NCI-H1048 (cell line): Measurements from ENCODE around the gene LCP2.
"Not testable (repeated sequence)": the region's sequence is repeated elsewhere in the genome, so short reads cannot be mapped to it uniquely, and the experiment has no call there.

Experiments used
- DNase-seq: peaks from one replicate; lab custom pipeline; 2025; lab: John Stamatoyannopoulos, UW

LCP2 gene

GRCh38 chr5:170248172-170248930 lies 49.2 kb downstream of the LCP2 start:
- DNase-seq: no peak

GRCh38 chr5:170247363-170247762 lies 50.2 kb downstream of the LCP2 start:
- no peak for DNase-seq

- no peak for DNase-seq
These were observed 51.3 kb downstream of the LCP2 start for GRCh38 chr5:170246126-170246870.

- DNase-seq: not testable (repeated sequence)
These were observed 52.1 kb downstream of the LCP2 start for GRCh38 chr5:170245436-170245835.

- no peak for DNase-seq
These were observed 59.0 kb downstream of the LCP2 start for GRCh38 chr5:170238456-170239196.

- no peak for DNase-seq
These were observed 61.4 kb downstream of the LCP2 start for GRCh38 chr5:170235876-170236864.

- no peak for DNase-seq
These were observed 64.2 kb downstream of the LCP2 start for GRCh38 chr5:170233358-170233892.

- DNase-seq: no peak
These were observed 64.8 kb downstream of the LCP2 start, which contains the start of gene C5orf58 for GRCh38 chr5:170232786-170233185. C5orf58 (plus strand) TSS chr5:170232985; CDS start chr5:170234977, 1,992 bp downstream.

GRCh38 chr5:170228762-170229435 lies 68.7 kb downstream of the LCP2 start:
- DNase-seq: no peak

GRCh38 chr5:170226661-170227060 lies 70.9 kb downstream of the LCP2 start:
- no peak for DNase-seq

GRCh38 chr5:170226129-170226615 lies 71.4 kb downstream of the LCP2 start:
- DNase-seq: peak; percentile 38

- peak; percentile 60 for DNase-seq
These were observed 72.0 kb downstream of the LCP2 start for GRCh38 chr5:170225326-170226128.

GRCh38 chr5:170223906-170224305 lies 73.7 kb downstream of the LCP2 start:
- no peak for DNase-seq

- DNase-seq: no peak
These were observed 74.2 kb downstream of the LCP2 start for GRCh38 chr5:170223360-170223759.

GRCh38 chr5:170221327-170221741 lies 76.2 kb downstream of the LCP2 start:
- peak; percentile 78 for DNase-seq

GRCh38 chr5:170220191-170220590 lies 77.4 kb downstream of the LCP2 start:
- DNase-seq: no peak

- no peak for DNase-seq
These were observed 78.0 kb downstream of the LCP2 start for GRCh38 chr5:170219615-170220014.

- no peak for DNase-seq
These were observed 78.9 kb downstream of the LCP2 start for GRCh38 chr5:170218726-170219125.

GRCh38 chr5:170217831-170218230 lies 79.7 kb downstream of the LCP2 start:
- DNase-seq: no peak
